GM21447 (cell line): Measurements from ENCODE around the gene CDH22.

ENCODE experiments used
- ATAC-seq: cut with Tn5 transposase; IDR thresholded peaks from one replicate; pipeline ENCODE4 v1.9.1; 2021; ENCODE audit not compliant: unreplicated experiment

Gene CDH22

GRCh38 chr20:46302106-46302505 is 6.2 kb downstream of the CDH22 start:
- ATAC-seq: no peak

- no peak for ATAC-seq
Observed at GRCh38 chr20:46300281-46300680, 8.0 kb downstream of the CDH22 start.

GRCh38 chr20:46299078-46299477 is 9.2 kb downstream of the CDH22 start:
- no peak for ATAC-seq

GRCh38 chr20:46298374-46298773 is 9.9 kb downstream of the CDH22 start:
- no peak for ATAC-seq

- no peak for ATAC-seq
Observed at GRCh38 chr20:46296526-46297250, 11.6 kb downstream of the CDH22 start.

- ATAC-seq: no peak
Observed at GRCh38 chr20:46293084-46293483, 15.2 kb downstream of the CDH22 start.

- no peak for ATAC-seq
Observed at GRCh38 chr20:46291401-46291800, 16.9 kb downstream of the CDH22 start.

- ATAC-seq: no peak
Observed at GRCh38 chr20:46289432-46289831, 18.9 kb downstream of the CDH22 start.

- ATAC-seq: no peak
Observed at GRCh38 chr20:46286977-46287376, 21.3 kb downstream of the CDH22 start.

GRCh38 chr20:46286382-46286781 is 21.9 kb downstream of the CDH22 start:
- ATAC-seq: no peak

- no peak for ATAC-seq
Observed at GRCh38 chr20:46285740-46286139, 22.6 kb downstream of the CDH22 start.

- ATAC-seq: no peak
Observed at GRCh38 chr20:46285072-46285471, 23.2 kb downstream of the CDH22 start.

- ATAC-seq: no peak
Observed at GRCh38 chr20:46284040-46284427, 24.3 kb downstream of the CDH22 start.

GRCh38 chr20:46283426-46284039 is 24.8 kb downstream of the CDH22 start:
- no peak for ATAC-seq

- no peak for ATAC-seq
Observed at GRCh38 chr20:46282669-46283068, 25.6 kb downstream of the CDH22 start.

- ATAC-seq: no peak
Observed at GRCh38 chr20:46279103-46279502, 29.2 kb downstream of the CDH22 start.

GRCh38 chr20:46277602-46278001 is 30.7 kb downstream of the CDH22 start:
- no peak for ATAC-seq

GRCh38 chr20:46276531-46276930 is 31.8 kb downstream of the CDH22 start:
- ATAC-seq: no peak

GRCh38 chr20:46275091-46275490 is 33.2 kb downstream of the CDH22 start:
- no peak for ATAC-seq

- no peak for ATAC-seq
Observed at GRCh38 chr20:46273717-46274116, 34.6 kb downstream of the CDH22 start.

- no peak for ATAC-seq
Observed at GRCh38 chr20:46272389-46273047, 35.8 kb downstream of the CDH22 start.
